SK-N-DZ (cell line): ENCODE results near the gene CA7.
"Not testable (repeated sequence)": the region's sequence is repeated elsewhere in the genome, so short reads cannot be mapped to it uniquely, and the experiment has no call there.

Source experiments
- DNase-seq: peaks from one replicate; pipeline ENCODE4 v3.0.0-alpha.2; 2015; ENCODE audit warnings: low spot score

Gene CA7

GRCh38 chr16:66846266-66846665, 2.1 kb downstream of the CA7 start:
- DNase-seq, result no peak

- DNase-seq, result no peak
These were observed 2.6 kb downstream of the CA7 start for GRCh38 chr16:66846831-66847230.

GRCh38 chr16:66847533-66848067, 3.4 kb downstream of the CA7 start:
- no peak for DNase-seq

DNA sequence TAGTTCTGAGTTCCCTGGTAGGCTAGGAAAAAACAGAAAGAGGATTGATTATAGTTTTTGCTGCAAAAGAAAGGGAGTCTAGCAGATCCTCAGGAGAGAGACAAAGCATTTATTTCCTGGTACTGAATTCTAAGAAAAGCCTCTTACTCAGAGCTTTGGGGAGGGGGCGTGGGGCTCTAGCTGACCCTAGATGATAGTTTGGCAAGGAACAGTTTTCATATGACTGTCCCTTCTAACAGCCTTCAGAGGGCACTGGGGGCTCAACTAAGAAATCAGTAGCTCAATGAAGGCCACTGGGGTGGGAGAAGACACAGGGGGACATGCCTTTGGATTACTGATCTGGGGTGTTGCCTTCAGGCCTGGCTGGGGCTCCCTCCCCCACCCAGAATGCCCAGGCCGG, 4.0 kb downstream of the CA7 start:
- no peak for DNase-seq

- DNase-seq, result no peak
These were observed 4.8 kb downstream of the CA7 start for GRCh38 chr16:66849021-66849420.

GRCh38 chr16:66849549-66849948, 5.3 kb downstream of the CA7 start:
- DNase-seq, result no peak

GRCh38 chr16:66850115-66850815, 6.1 kb downstream of the CA7 start:
- DNase-seq, result no peak

- DNase-seq, result no peak
These were observed 7.2 kb downstream of the CA7 start for GRCh38 chr16:66851166-66851964.

- no peak for DNase-seq
These were observed 9.3 kb downstream of the CA7 start for GRCh38 chr16:66853261-66854139.

GRCh38 chr16:66856184-66856730, 12.0 kb downstream of the CA7 start:
- no peak for DNase-seq

GRCh38 chr16:66856801-66857200, 12.6 kb downstream of the CA7 start:
- DNase-seq, result no peak

- no peak for DNase-seq
These were observed 13.2 kb downstream of the CA7 start for GRCh38 chr16:66857437-66857836.

DNA sequence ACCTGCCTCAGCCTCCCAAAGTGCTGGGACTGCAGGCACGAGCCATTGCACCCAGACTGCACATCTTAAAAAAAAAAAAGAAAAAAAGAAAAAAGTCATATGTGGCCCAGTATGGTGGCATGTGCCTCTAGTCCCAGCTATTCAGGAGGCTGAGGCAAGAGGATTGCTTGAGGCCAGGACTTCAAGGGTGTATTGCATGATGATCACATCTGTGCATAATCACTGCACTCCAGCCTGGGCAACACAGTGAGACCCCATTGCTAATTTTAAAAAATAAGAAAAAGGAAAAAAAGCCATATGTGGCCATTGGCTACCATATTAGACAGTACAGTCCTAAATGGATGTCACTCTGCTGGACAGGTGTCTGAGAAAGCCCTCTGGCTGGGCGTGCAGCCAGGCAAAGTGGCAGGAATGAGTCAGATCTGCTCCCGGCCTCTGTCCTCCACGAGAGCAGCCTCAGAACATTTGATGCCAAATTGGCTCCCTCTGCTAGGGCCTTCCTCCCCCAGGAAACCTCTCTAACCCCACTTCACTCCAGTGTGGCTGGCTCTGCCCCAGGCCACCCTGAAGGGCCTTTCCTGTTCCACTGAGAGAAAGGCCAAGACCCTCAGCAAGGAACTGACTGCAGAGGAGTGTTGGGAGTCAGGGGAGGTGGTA, 14.7 kb downstream of the CA7 start:
- no peak for DNase-seq

- no peak for DNase-seq
These were observed 15.3 kb downstream of the CA7 start for GRCh38 chr16:66859397-66860068.

GRCh38 chr16:66862023-66862520, 17.9 kb downstream of the CA7 start:
- no peak for DNase-seq

- no peak for DNase-seq
These were observed 19.5 kb downstream of the CA7 start for GRCh38 chr16:66863707-66864106.

GRCh38 chr16:66869424-66869823, 25.2 kb downstream of the CA7 start:
- DNase-seq, result no peak

DNA sequence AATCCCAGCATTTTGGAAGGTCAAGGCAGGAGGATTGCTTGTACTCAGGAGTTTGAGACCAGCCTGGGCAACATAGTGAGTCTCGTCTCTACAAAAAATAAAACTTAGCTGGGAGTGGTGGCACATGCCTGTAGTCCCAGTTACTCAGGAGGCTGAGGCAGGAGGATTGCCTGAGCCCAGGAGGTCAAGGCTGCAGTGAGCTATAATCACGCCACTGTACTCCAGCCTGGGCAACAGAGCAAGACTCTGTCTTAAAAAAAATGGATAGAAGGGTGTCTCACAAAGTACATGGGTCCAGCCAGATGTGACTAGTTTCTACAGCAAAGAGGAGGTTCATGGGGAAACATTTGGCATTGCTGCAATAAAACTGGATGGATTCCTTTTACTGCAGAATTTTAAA, 27.1 kb downstream of the CA7 start:
- DNase-seq, result not testable (repeated sequence)

DNA sequence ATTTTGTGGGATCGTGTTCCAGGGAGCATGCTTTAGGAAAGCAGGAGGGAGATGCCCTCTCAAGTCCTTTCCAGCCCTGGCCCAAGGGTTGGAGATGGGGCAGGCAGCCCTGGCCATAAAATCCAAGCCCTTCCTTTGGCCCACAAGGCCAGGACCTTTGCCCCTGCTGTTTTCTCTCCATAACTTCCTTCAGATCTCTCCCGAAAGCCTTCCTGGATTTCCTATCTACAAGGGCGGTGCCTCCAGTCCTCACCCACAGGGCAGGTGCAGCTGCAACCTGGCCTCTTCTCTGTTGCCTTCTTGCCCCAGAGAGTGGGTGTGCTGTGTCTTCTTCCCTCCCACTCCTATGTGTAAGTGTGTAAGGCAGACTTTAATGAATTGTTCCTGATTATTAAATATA, 27.6 kb downstream of the CA7 start:
- no peak for DNase-seq

- DNase-seq, result no peak
These were observed 28.3 kb downstream of the CA7 start for GRCh38 chr16:66872559-66872942.
